Gastroesophageal sphincter (tissue), 4 donors: ENCODE data around the gene TMOD1. TPM values are rescaled to one million over a fixed set of nuclear protein-coding genes. Genes with fewer than 3 reads are reported as not detected.

Experiments
- ATAC-seq: fragments of 150-250 bp; one replicate; pipeline ENCODE4 v1.9.1; 2016; ENCODE audit warnings: mild to moderate bottlenecking, moderate library complexity
- H3K27ac ChIP-seq, 4 donors: fragments of 200-600 bp; sonication (generic) in 3 of 4; 1 replicate in 3 of 4; 2 replicates in 1 of 4; pipeline ENCODE4 v1.5.1; 2016 to 2019
- H3K27me3 ChIP-seq: fragments of 200-600 bp; sonication (generic); one replicate; pipeline ENCODE4 v1.5.1; 2019
- H3K36me3 ChIP-seq, 2 donors: fragments of 200-600 bp; sonication (generic); one replicate each; pipeline ENCODE4 v1.5.1; 2019; ENCODE audit warnings: control low read depth in 1 of 2
- H3K4me1 ChIP-seq, 3 donors: fragments of 200-600 bp; sonication (generic); 1 replicate in 2 of 3; 2 replicates in 1 of 3; pipeline ENCODE4 v1.5.1; 2016 to 2019; ENCODE audit warnings: control low read depth in 2 of 3
- H3K4me3 ChIP-seq, 2 donors: fragments of 200-600 bp; sonication (generic); one replicate each; pipeline ENCODE4 v1.5.1; 2019; ENCODE audit warnings: mild to moderate bottlenecking in 1 of 2, moderate library complexity in 1 of 2
- H3K9me3 ChIP-seq, 3 donors: fragments of 200-600 bp; sonication (generic); one replicate each; pipeline ENCODE4 v1.5.1; 2017 to 2019; ENCODE audit warnings: control low read depth in 2 of 3
- EP300 ChIP-seq: sonication (generic); formaldehyde crosslinking; IDR thresholded peaks from one replicate; pipeline ENCODE4 v1.6.1; 2017; ENCODE audit warnings: antibody characterized with exemption, mild to moderate bottlenecking
- POLR2A ChIP-seq, 2 donors: fragments of 450-650 bp; IDR thresholded peaks; one replicate each; pipeline ENCODE4 v1.6.1; 2017; ENCODE audit warnings: antibody characterized with exemption in 2 of 2, mild to moderate bottlenecking in 2 of 2, moderate library complexity in 1 of 2
- POLR2AphosphoS5 ChIP-seq: sonication (generic); formaldehyde crosslinking; IDR thresholded peaks from one replicate; pipeline ENCODE4 v1.6.1; 2017; ENCODE audit warnings: antibody characterized with exemption
- WGBS, 2 donors: methylation state at CpG; one replicate each; pipeline ENCODE4 v1.1.5; 2018; ENCODE audit warnings: low coverage in 1 of 2; 5-methylcytosine and 5-hydroxymethylcytosine counted together
- total RNA-seq, 4 donors: library from RNA; depleted of rRNA; stranded (reverse); fragments of >200 nt; gene quantifications; one replicate each; pipeline ENCODE4 v1.1.0, GENCODE V29; 2016
- TF ChIP-seq, protein P1 (sequence below), 4 experiments: fragments of 200-600 bp in 2 of 4; fragments of 450-650 bp in 2 of 4; sonication (generic) in 1 of 4; IDR thresholded peaks; one replicate each; pipeline ENCODE4 v1.5.1; 2017 to 2019; ENCODE audit warnings: antibody characterized with exemption in 4 of 4, mild to moderate bottlenecking in 2 of 4, moderate library complexity in 2 of 4

Gene TMOD1
- total RNA-seq, 4 donors from 2014 or later, result 38.6 to 99.6 (median 76.7) TPM

DNA sequence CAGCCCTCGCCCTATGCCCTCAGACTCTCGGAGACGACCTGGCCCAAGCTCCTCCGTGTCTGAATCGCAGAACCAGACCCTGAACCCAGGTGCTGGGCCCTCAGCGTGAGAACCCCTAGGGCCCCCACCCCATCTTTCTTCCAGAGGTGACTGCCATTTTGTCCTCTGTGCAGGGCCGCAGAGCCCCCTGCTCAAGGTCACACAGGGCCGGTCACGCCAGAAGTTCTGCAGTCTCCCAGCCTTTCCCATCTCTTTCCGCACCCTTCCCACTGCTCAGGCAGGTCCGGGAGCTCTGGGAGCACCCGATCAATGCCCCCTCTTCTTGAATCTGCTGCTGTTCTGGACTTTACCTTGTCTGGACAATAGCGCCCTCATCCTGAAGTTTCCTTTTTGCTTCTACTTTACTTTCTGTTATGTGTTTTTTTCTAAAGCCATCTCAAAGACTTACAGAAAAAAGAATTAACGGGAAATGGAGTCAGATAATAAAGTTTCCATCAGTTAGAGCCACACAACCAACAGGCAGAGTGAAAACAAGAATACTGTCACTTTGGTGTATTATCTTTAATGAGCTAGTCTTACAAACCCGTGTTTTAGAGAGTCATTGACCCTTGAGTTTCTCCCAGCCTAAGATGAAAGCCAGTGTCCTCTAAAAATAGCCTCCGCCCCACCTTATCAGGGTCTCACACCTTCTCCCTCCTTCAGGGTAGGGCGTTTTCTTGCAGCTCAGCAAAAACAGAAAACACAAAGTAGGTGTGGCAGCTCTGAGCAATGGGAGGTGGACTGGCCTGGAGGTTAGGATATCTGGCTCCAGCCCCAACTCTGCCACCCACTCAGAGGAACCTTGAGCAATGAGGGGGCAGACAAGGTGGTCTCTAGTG is 1.8 kb downstream of the TMOD1 start:
- no peak for ATAC-seq
- no peak for TF ChIP-seq POLR2AphosphoS5
- TF ChIP-seq, protein P1, sequence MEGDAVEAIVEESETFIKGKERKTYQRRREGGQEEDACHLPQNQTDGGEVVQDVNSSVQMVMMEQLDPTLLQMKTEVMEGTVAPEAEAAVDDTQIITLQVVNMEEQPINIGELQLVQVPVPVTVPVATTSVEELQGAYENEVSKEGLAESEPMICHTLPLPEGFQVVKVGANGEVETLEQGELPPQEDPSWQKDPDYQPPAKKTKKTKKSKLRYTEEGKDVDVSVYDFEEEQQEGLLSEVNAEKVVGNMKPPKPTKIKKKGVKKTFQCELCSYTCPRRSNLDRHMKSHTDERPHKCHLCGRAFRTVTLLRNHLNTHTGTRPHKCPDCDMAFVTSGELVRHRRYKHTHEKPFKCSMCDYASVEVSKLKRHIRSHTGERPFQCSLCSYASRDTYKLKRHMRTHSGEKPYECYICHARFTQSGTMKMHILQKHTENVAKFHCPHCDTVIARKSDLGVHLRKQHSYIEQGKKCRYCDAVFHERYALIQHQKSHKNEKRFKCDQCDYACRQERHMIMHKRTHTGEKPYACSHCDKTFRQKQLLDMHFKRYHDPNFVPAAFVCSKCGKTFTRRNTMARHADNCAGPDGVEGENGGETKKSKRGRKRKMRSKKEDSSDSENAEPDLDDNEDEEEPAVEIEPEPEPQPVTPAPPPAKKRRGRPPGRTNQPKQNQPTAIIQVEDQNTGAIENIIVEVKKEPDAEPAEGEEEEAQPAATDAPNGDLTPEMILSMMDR (IDR thresholded peaks at IDR 0.05), result peak in 3 of 4 experiments; percentile 8 to 22 (median 12)
- no peak for TF ChIP-seq EP300
- peak in 1 of 2 donors; percentile 12 for TF ChIP-seq POLR2A (IDR thresholded peaks at IDR 0.05)

GRCh38 chr9:97503862-97504210 is 2.4 kb downstream of the TMOD1 start:
- 50% methylated on average over 1 of the region's 1 CpG; no CpG with 5 or more reads in 1 of the 2 donors for WGBS, 2 donors
- Histone ChIP-seq H3K27ac (peak overlapping the region; percentile 90 to 95 (median 94)), H3K27me3 (no peaks in the 10 kb centered on the region), H3K4me3 (peak overlapping the region; percentile 83 to 95), H3K4me1 (peaks cover 0 to 85% (median 22%) of the 10 kb centered on the region in 3 donors), H3K36me3 (no peaks in the 10 kb centered on the region), H3K9me3 (no peaks in the 10 kb centered on the region)
- ATAC-seq, result no peak
- TF ChIP-seq POLR2AphosphoS5, result no peak
- TF ChIP-seq EP300, result no peak
- TF ChIP-seq, protein P1 (IDR thresholded peaks at IDR 0.05), result no peak
- TF ChIP-seq POLR2A (IDR thresholded peaks at IDR 0.05), result no peak

More for the DNA sequence above, 1.8 kb downstream of the TMOD1 start:
- H3K9me3 ChIP-seq, result no peaks in the 10 kb centered on the region
- peaks cover 0 to 79% (median 22%) of the 10 kb centered on the region in 3 donors for H3K4me1 ChIP-seq
- WGBS, 2 donors, result 27 to 30% methylated on average over 3 to 13 of the region's 17 CpGs
- H3K36me3 ChIP-seq, result no peaks in the 10 kb centered on the region
- peak overlapping the region; percentile 90 to 95 (median 94) for H3K27ac ChIP-seq
- H3K4me3 ChIP-seq, result peak overlapping the region; percentile 83 to 95
- no peaks in the 10 kb centered on the region for H3K27me3 ChIP-seq

- H3K4me1 ChIP-seq, result peaks cover 0 to 92% (median 22%) of the 10 kb centered on the region in 3 donors
- H3K36me3 ChIP-seq, result no peaks in the 10 kb centered on the region
- ATAC-seq, result no peak
- peak; percentile 81 for TF ChIP-seq POLR2AphosphoS5
- no peak for TF ChIP-seq POLR2A (IDR thresholded peaks at IDR 0.05)
- peak overlapping the region; percentile 90 to 95 (median 94) for H3K27ac ChIP-seq
- H3K9me3 ChIP-seq, result no peaks in the 10 kb centered on the region
- H3K4me3 ChIP-seq, result peak overlapping the region; percentile 1 to 95
- H3K27me3 ChIP-seq, result no peaks in the 10 kb centered on the region
- WGBS, 2 donors, result 21 to 24% methylated on average over 8 of the region's 8 CpGs
Observed at GRCh38 chr9:97504381-97505216, 3.1 kb downstream of the TMOD1 start.

GRCh38 chr9:97505845-97506244 is 4.4 kb downstream of the TMOD1 start:
- WGBS, 2 donors, result 93 to 97% methylated on average over 3 of the region's 3 CpGs
- TF ChIP-seq POLR2AphosphoS5 (no peak), POLR2A (IDR thresholded peaks at IDR 0.05) (no peak), EP300 (no peak)

DNA sequence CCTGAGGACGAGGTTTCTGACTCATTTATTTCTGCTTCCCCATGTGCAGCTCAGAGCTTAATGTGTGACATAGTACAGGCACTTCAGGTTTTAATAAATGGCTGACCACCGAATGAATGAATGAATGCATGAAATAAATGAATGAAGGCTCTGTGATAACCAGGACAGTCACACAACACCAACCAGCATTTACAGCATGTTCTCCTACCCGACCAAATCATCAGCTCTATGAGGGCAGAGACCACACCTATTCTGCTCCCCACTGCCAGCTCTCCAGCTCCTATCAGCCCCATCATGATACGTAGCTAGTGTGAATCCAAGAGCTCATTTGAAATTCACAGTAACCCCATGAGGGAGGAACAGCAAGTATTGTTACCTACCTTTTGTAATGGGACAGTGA is 4.8 kb downstream of the TMOD1 start:
- H3K9me3 ChIP-seq, result no peaks in the 10 kb centered on the region
- H3K4me3 ChIP-seq, result no peak overlapping the region
- H3K27me3 ChIP-seq, result no peaks in the 10 kb centered on the region
- H3K27ac ChIP-seq, result peak overlapping the region in 2 of 4 donors; percentile 95
- WGBS, 2 donors, result 54 to 66% methylated on average over 3 to 4 of the region's 4 CpGs
- TF ChIP-seq POLR2AphosphoS5 (no peak), POLR2A (IDR thresholded peaks at IDR 0.05) (no peak), EP300 (no peak)
- TF ChIP-seq, protein P1 (IDR thresholded peaks at IDR 0.05), result no peak
- H3K4me1 ChIP-seq, result peaks cover 0 to 95% (median 22%) of the 10 kb centered on the region in 3 donors
- H3K36me3 ChIP-seq, result no peaks in the 10 kb centered on the region
- ATAC-seq, result no peak

More at GRCh38 chr9:97505845-97506244, 4.4 kb downstream of the TMOD1 start:
- Histone ChIP-seq H3K27ac (peak overlapping the region in 3 of 4 donors; percentile 9 to 95 (median 95)), H3K9me3 (no peaks in the 10 kb centered on the region), H3K4me1 (peaks cover 0 to 94% (median 22%) of the 10 kb centered on the region in 3 donors), H3K4me3 (no peak overlapping the region), H3K27me3 (no peaks in the 10 kb centered on the region), H3K36me3 (no peaks in the 10 kb centered on the region)
- ATAC-seq, result no peak
